Measurements from ENCODE around the gene RAB4B.
"Not testable (repeated sequence)": the region's sequence is repeated elsewhere in the genome, so short reads cannot be mapped to it uniquely, and the experiment has no call there.

RAB4B gene

DNA sequence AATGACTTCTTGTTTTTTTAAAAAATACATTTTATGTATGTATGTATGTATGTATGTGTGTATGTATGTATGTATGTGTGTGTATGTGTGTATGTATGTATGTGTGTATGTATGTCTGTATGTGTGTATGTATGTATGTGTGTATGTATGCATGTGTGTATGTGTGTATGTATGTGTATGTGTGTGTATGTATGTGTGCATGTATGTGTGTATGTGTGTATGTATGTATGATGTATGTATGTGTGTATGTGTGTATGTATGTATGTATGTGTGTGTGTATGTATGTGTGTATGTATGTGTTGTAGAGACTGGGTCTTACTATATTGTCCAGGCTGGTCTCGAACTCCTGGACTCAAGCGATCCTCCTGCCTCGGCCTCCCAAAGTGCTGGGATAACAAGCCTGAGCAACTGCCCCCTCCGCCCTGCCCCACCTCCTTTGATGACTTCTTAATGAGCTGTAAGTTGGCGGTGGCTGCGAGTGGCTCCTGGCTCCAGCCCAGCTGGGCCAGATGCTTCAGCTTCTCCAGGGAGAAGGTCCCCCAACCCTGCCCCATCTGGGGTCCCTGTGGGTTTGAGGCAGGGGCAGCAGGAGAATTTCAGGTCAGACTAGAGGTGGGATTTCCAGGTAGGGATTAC, 47.5 kb downstream of the RAB4B start:
- not testable (repeated sequence) for H3K9me3 ChIP-seq (ENCODE audit: control insufficient read depth in 2 of 2, low read length in 2 of 2); H3K9ac ChIP-seq (ENCODE audit: low read length in 2 of 2); H3K27me3 ChIP-seq (ENCODE audit: control insufficient read depth in 1 of 2, insufficient read depth in 2 of 2, low read length in 2 of 2); H3K4me3 ChIP-seq (ENCODE audit: low read length in 2 of 2); H3K36me3 ChIP-seq (ENCODE audit: control insufficient read depth in 2 of 2, insufficient read depth in 2 of 2, low read length in 2 of 2); H3K27ac ChIP-seq (ENCODE audit: low read length)
- H3K4me1 ChIP-seq (ENCODE audit: control insufficient read depth, insufficient read depth, low read length) = peaks cover 11% of the 10 kb centered on the region

DNA sequence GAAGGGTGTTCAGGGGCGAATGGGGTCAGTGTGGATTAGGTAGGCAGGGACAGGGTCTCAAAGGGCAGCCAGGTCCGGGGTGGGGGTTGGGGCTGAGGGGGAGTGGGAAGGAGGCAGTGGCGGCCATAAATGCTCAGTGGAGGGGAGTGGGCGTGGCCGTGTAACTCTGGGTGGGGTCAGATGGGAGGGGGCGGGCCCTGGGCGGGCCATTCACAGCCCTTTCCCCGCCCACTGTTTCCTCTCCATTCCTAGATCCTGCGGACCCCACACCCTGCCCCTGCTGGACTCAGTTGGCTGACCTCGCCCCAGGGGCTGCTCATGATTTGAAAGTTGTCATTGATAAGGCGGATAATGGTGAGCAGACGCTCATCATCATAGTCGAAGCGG, 48.3 kb downstream of the RAB4B start:
- peaks cover 11% of the 10 kb centered on the region for H3K4me1 ChIP-seq (ENCODE audit: control insufficient read depth, insufficient read depth, low read length)
- not testable (repeated sequence) for H3K27me3 ChIP-seq (ENCODE audit: control insufficient read depth in 1 of 2, insufficient read depth in 2 of 2, low read length in 2 of 2); H3K27ac ChIP-seq (ENCODE audit: low read length); H3K36me3 ChIP-seq (ENCODE audit: control insufficient read depth in 2 of 2, insufficient read depth in 2 of 2, low read length in 2 of 2); H3K4me3 ChIP-seq (ENCODE audit: low read length in 2 of 2); H3K9me3 ChIP-seq (ENCODE audit: control insufficient read depth in 2 of 2, low read length in 2 of 2); H3K9ac ChIP-seq (ENCODE audit: low read length in 2 of 2)

DNA sequence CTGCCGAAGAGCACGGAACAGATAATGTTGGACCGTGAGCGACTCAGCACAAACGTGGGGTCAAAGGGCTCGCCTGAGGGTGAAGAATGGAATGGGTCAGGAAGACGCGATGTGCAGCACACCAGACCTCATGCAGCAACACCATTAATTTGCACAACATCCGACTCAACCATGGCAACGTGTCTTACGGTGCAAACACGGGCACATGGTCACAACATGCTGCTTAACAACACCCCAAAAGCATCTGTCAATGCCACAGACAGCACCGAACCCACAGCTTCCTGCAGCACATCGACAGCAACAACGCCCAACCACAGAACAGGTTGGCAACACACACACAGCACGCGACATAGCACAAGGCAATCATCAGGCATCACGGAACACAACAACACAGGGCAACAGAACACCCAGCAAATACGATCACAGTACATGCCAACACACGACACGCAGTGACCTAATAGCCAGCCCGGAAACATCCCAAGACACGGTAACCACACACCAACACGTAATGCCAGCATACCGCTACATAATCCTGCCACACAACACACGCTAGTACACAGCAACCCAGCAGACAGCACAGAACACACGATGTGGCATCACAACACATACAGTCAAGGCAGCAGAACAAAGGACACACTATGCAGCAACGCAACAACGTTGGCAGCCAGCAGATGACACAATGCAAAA, 48.8 kb downstream of the RAB4B start:
- H3K27ac ChIP-seq (ENCODE audit: low read length); H3K36me3 ChIP-seq (ENCODE audit: control insufficient read depth in 2 of 2, insufficient read depth in 2 of 2, low read length in 2 of 2); H3K9ac ChIP-seq (ENCODE audit: low read length in 2 of 2); H3K4me3 ChIP-seq (ENCODE audit: low read length in 2 of 2); H3K9me3 ChIP-seq (ENCODE audit: control insufficient read depth in 2 of 2, low read length in 2 of 2); H3K27me3 ChIP-seq (ENCODE audit: control insufficient read depth in 1 of 2, insufficient read depth in 2 of 2, low read length in 2 of 2): not testable (repeated sequence)
- H3K4me1 ChIP-seq (ENCODE audit: control insufficient read depth, insufficient read depth, low read length) = peaks cover 11% of the 10 kb centered on the region

DNA sequence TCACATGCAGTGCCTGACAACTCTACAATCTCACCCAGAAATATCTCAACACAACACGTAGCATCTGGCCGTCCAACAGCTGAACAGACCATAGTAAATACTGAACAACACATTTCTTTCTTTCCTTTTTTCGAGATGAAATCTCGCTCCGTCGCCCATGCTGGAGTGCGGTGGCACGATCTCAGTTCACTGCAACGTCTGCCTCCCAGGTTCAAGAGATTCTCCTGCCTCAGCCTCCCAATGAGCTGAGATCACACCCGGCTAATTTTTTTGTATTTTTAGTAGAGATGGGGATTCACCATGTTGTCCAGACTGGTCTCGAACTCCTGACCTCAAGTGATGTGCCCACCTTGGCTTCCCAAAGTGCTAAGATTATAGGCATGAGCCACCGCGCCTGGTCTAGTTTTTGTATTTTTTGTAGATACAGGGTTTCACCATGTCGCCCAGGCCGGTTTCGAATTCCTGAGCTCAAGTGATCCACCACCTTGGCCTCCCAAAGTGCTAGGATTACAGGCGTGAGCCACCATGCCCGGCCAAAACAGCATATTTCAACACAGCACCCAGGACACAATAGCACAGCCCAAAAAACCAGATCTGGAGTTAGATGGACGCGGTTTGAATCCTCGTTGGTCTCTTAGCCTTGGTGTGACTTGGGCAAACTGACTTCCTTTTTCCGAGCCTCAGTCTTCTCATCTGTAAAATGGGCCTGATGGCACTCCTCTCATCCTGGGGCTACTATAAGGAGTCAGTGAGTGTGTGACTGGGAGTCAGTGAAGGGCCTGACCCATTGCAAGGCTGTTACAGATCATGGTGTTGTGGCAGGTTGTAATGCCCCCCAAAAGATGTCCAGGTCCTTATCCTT, 49.6 kb downstream of the RAB4B start:
- H3K27me3 ChIP-seq (ENCODE audit: control insufficient read depth in 1 of 2, insufficient read depth in 2 of 2, low read length in 2 of 2) = no peaks in the 10 kb centered on the region

DNA sequence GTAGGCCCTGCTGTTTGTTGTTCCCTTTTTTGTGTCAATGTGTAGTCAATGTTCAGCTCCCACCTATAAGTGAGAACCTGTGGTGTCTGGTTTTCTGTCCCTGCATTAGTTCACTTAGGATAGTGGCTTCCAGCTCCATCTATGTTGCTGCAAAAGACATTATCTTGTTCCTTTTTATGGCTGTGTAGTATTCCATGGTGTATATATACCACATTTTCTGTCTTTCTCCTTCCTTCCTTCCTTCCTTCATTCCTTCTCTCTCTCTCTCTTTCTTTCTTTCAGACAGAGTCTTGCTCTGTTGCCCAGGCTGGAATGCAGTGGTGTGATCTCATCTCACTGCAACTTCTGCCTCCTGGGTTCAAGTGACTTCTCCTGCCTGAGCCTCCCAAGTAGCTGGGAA, 51.2 kb downstream of the RAB4B start:
- Histone ChIP-seq H3K36me3 (ENCODE audit: control insufficient read depth in 2 of 2, insufficient read depth in 2 of 2, low read length in 2 of 2) (peaks cover 3 to 10% of the 10 kb centered on the region in 2 donors), H3K4me1 (ENCODE audit: control insufficient read depth, insufficient read depth, low read length) (no peaks in the 10 kb centered on the region), H3K9ac (ENCODE audit: low read length in 2 of 2) (no peak overlapping the region), H3K4me3 (ENCODE audit: low read length in 2 of 2) (no peak overlapping the region), H3K9me3 (ENCODE audit: control insufficient read depth in 2 of 2, low read length in 2 of 2) (no peaks in the 10 kb centered on the region), H3K27me3 (ENCODE audit: control insufficient read depth in 1 of 2, insufficient read depth in 2 of 2, low read length in 2 of 2) (no peaks in the 10 kb centered on the region), H3K27ac (ENCODE audit: low read length) (no peak overlapping the region)

More for the DNA sequence above, 49.6 kb downstream of the RAB4B start:
- no peaks in the 10 kb centered on the region for H3K9me3 ChIP-seq (ENCODE audit: control insufficient read depth in 2 of 2, low read length in 2 of 2)
- H3K4me3 ChIP-seq (ENCODE audit: low read length in 2 of 2) = no peak overlapping the region
- no peak overlapping the region for H3K27ac ChIP-seq (ENCODE audit: low read length)
- peaks cover 3 to 10% of the 10 kb centered on the region in 2 donors for H3K36me3 ChIP-seq (ENCODE audit: control insufficient read depth in 2 of 2, insufficient read depth in 2 of 2, low read length in 2 of 2)
- no peak overlapping the region for H3K9ac ChIP-seq (ENCODE audit: low read length in 2 of 2)
- H3K4me1 ChIP-seq (ENCODE audit: control insufficient read depth, insufficient read depth, low read length) = peaks cover 9% of the 10 kb centered on the region

DNA sequence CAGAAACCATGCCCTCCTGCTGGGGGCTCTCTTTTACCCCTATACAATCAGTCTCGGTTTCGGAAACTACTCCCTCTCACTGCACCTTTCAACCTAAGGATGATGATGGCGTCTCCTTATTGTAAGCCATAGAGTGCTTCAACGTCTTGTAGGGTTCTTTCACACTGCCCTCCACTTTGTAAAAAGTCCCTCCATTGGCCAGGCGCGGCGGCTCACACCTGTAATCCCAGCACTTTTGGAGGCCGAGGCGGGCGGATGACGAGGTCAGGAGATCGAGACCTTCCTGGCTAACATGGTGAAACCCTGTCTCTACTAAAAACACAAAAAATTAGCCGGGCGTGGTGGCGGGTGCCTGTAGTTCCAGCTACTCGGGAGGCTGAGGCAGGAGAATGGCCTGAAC, 52.7 kb downstream of the RAB4B start:
- H3K36me3 ChIP-seq (ENCODE audit: control insufficient read depth in 2 of 2, insufficient read depth in 2 of 2, low read length in 2 of 2); H3K27ac ChIP-seq (ENCODE audit: low read length); H3K27me3 ChIP-seq (ENCODE audit: control insufficient read depth in 1 of 2, insufficient read depth in 2 of 2, low read length in 2 of 2); H3K9ac ChIP-seq (ENCODE audit: low read length in 2 of 2); H3K4me3 ChIP-seq (ENCODE audit: low read length in 2 of 2); H3K4me1 ChIP-seq (ENCODE audit: control insufficient read depth, insufficient read depth, low read length); H3K9me3 ChIP-seq (ENCODE audit: control insufficient read depth in 2 of 2, low read length in 2 of 2): not testable (repeated sequence)

DNA sequence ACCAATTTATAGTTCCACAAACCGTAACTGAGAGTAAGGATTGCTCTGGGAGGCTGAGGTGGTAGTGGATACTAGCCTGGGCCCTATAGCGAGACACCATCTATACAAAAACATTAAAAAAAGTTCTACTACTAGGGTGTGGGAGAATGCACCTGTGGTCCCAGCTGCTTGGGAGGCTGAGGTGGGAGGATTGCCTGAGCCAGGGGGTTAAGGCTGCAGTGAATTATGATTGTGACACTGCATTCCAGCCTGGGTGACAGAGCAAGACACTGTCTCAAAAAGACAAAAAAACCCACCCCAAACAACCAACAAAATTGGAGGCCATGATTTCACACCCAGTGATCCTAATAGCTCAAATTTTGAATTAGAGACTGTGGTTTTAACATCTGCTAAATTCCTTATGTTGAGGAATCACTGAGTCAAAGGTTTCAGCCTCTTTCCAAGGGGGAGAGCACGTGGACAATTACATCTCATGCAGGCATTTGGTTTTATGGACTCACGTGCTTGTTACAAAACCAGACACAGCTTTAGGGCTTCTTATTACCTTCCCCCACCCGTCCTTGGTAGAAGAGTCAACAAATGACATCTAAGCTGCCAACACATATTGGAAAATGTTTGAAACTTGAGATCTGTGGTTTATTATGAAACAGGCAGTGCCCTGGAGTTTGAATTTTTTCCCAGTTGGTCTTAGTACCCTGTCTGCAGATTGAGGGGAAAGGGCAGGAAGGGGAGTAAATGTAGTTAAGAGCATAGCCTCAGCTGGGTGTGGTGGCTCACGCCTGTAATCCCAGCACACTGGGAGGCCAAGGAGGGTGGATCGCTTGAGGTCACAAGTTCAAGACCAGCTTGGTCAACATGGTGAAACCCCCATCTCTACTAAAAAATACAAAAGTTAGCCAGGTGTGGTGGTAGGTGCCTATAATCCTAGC, 53.7 kb downstream of the RAB4B start:
- Histone ChIP-seq H3K4me3 (ENCODE audit: low read length in 2 of 2) (no peak overlapping the region), H3K27me3 (ENCODE audit: control insufficient read depth in 1 of 2, insufficient read depth in 2 of 2, low read length in 2 of 2) (no peaks in the 10 kb centered on the region), H3K9me3 (ENCODE audit: control insufficient read depth in 2 of 2, low read length in 2 of 2) (no peaks in the 10 kb centered on the region), H3K9ac (ENCODE audit: low read length in 2 of 2) (no peak overlapping the region), H3K4me1 (ENCODE audit: control insufficient read depth, insufficient read depth, low read length) (no peaks in the 10 kb centered on the region), H3K27ac (ENCODE audit: low read length) (no peak overlapping the region), H3K36me3 (ENCODE audit: control insufficient read depth in 2 of 2, insufficient read depth in 2 of 2, low read length in 2 of 2) (peaks cover 3 to 8% of the 10 kb centered on the region in 2 donors)

DNA sequence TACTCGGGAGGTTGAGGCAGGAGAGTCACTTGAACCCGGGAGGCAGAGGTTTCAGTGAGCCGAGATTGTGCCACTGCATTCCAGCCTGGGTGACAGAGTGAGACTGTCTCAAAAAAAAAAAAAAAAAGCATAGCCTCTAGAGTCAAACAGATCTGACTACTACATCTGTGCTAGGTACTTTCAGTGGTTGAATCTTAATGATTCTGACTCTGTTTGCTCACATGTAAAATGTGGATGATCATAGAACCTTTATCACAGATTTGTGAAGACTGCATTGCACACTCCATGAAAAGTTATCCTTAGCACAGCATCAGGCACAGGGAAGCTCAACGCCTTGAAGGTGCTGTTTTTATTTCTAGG, 54.4 kb downstream of the RAB4B start:
- H3K9me3 ChIP-seq (ENCODE audit: control insufficient read depth in 2 of 2, low read length in 2 of 2); H3K27me3 ChIP-seq (ENCODE audit: control insufficient read depth in 1 of 2, insufficient read depth in 2 of 2, low read length in 2 of 2); H3K9ac ChIP-seq (ENCODE audit: low read length in 2 of 2); H3K36me3 ChIP-seq (ENCODE audit: control insufficient read depth in 2 of 2, insufficient read depth in 2 of 2, low read length in 2 of 2); H3K27ac ChIP-seq (ENCODE audit: low read length); H3K4me3 ChIP-seq (ENCODE audit: low read length in 2 of 2); H3K4me1 ChIP-seq (ENCODE audit: control insufficient read depth, insufficient read depth, low read length): not testable (repeated sequence)

DNA sequence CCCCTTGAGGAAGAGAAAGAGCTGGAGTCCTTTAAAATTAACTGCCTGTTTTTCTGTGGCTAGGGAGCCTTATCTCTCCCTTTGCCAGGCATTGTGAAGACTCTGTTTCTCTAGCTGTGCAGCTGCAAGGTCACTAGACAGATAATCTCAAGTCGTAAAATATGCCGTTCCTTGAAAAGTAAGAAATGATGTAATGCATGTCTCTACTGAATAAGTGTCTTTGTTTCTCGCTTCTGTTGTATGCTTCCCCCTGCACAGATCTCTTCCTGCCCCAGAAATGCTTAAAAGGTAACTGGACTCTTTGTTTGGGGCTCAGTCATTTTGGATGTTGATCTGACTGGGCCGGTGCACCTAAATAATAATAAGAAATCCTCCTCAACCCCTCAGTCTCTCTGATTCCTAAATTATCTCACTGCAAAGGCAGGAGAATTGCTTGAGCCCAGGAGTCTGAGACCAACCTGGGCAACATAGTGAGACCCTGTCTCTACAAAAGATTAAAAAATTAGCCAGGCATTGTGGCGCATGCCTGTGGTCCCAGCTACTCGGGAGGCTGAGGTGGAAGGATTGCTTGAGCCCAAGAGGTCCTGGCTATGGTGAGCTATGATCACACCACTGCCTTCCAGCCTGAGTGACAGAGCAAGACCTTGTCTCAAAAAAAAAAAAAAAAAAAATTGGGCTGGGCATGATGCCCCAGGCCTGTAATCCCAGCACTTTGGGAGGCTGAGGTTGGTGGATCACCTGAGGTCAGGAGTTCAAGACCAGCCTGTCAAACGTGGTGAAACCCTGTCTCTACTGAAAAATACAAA, 55.9 kb downstream of the RAB4B start:
- not testable (repeated sequence) for H3K9ac ChIP-seq (ENCODE audit: low read length in 2 of 2); H3K9me3 ChIP-seq (ENCODE audit: control insufficient read depth in 2 of 2, low read length in 2 of 2); H3K27ac ChIP-seq (ENCODE audit: low read length); H3K27me3 ChIP-seq (ENCODE audit: control insufficient read depth in 1 of 2, insufficient read depth in 2 of 2, low read length in 2 of 2); H3K36me3 ChIP-seq (ENCODE audit: control insufficient read depth in 2 of 2, insufficient read depth in 2 of 2, low read length in 2 of 2); H3K4me3 ChIP-seq (ENCODE audit: low read length in 2 of 2); H3K4me1 ChIP-seq (ENCODE audit: control insufficient read depth, insufficient read depth, low read length)
